Measurements from ENCODE around the gene USP2.

- no peak for TF ChIP-seq CTCF (conservative IDR thresholded peaks at IDR 0.05; ENCODE audit: low read depth, low read length)
- TF ChIP-seq MXI1 (IDR thresholded peaks at IDR 0.05; ENCODE audit: borderline replicate concordance, low read depth, low read length), result no peak
- no peak for TF ChIP-seq POLR2A (IDR thresholded peaks at IDR 0.05; ENCODE audit: low read depth, low read length)
- no peak for TF ChIP-seq RAD21 (IDR thresholded peaks at IDR 0.05; ENCODE audit: low read length)
- TF ChIP-seq RCOR1 (IDR thresholded peaks at IDR 0.05; ENCODE audit: insufficient replicate concordance, low read length), result no peak
- no peak for TF ChIP-seq RFX5 (IDR thresholded peaks at IDR 0.05; ENCODE audit: low read depth, low read length)
- TF ChIP-seq SMC3 (IDR thresholded peaks at IDR 0.05; ENCODE audit: low read depth, low read length), result no peak
These were observed 34.2 kb downstream of the USP2 start for GRCh38 chr11:119347242-119347641.

Measured in IMR-90 (cell line).